ENCODE data around the gene NCCRP1. TPM values are rescaled to one million over a fixed set of nuclear protein-coding genes. Genes with fewer than 3 reads are reported as not detected.

Gene NCCRP1
- total RNA-seq, 4 donors from 2014 or later, result 32.7 to 420 (median 277) TPM

GRCh38 chr19:39156326-39157230 is 40.2 kb upstream of the NCCRP1 start:
- H3K36me3 ChIP-seq, result no peaks in the 10 kb centered on the region
- no peak for TF ChIP-seq CTCF (IDR thresholded peaks at IDR 0.05)
- TF ChIP-seq EP300 (IDR thresholded peaks at IDR 0.05), result no peak
- no peak for TF ChIP-seq POLR2AphosphoS5 (IDR thresholded peaks at IDR 0.05)
- no peaks in the 10 kb centered on the region for H3K27me3 ChIP-seq
- H3K27ac ChIP-seq, result peak overlapping the region; percentile 75
- no peak for DNase-seq (ENCODE audit: low spot score in 2 of 2)
- 61% methylated on average over 4 of the region's 24 CpGs for WGBS
- peak overlapping the region; percentile 19 for H3K4me3 ChIP-seq
- H3K4me1 ChIP-seq, result peaks cover 78% of the 10 kb centered on the region
- no peaks in the 10 kb centered on the region for H3K9me3 ChIP-seq

GRCh38 chr19:39157275-39157996 is 39.3 kb upstream of the NCCRP1 start:
- H3K4me1 ChIP-seq, result peaks cover 80% of the 10 kb centered on the region
- no peaks in the 10 kb centered on the region for H3K9me3 ChIP-seq
- WGBS, result 84% methylated on average over 15 of the region's 23 CpGs
- H3K27ac ChIP-seq, result peak overlapping the region; percentile 75
- no peak for DNase-seq (ENCODE audit: low spot score in 2 of 2)
- no peaks in the 10 kb centered on the region for H3K36me3 ChIP-seq
- H3K4me3 ChIP-seq, result peak overlapping the region; percentile 19
- H3K27me3 ChIP-seq, result no peaks in the 10 kb centered on the region
- TF ChIP-seq CTCF (IDR thresholded peaks at IDR 0.05) (no peak), POLR2AphosphoS5 (IDR thresholded peaks at IDR 0.05) (no peak), EP300 (IDR thresholded peaks at IDR 0.05) (no peak), POLR2A (IDR thresholded peaks at IDR 0.05) (no peak)

- Histone ChIP-seq H3K4me3 (no peak overlapping the region), H3K4me1 (peaks cover 83% of the 10 kb centered on the region), H3K9me3 (no peaks in the 10 kb centered on the region), H3K27me3 (no peaks in the 10 kb centered on the region), H3K27ac (peak overlapping the region; percentile 35), H3K36me3 (no peaks in the 10 kb centered on the region)
- no peak for DNase-seq (ENCODE audit: low spot score in 2 of 2)
- TF ChIP-seq POLR2A (IDR thresholded peaks at IDR 0.05) (no peak), POLR2AphosphoS5 (IDR thresholded peaks at IDR 0.05) (no peak), CTCF (IDR thresholded peaks at IDR 0.05) (no peak), EP300 (IDR thresholded peaks at IDR 0.05) (no peak)
- WGBS, result 96% methylated on average over 9 of the region's 15 CpGs
Measured at GRCh38 chr19:39157997-39158389, 38.8 kb upstream of the NCCRP1 start.

GRCh38 chr19:39158646-39159260 is 38.0 kb upstream of the NCCRP1 start:
- H3K27me3 ChIP-seq, result no peaks in the 10 kb centered on the region
- H3K9me3 ChIP-seq, result no peaks in the 10 kb centered on the region
- H3K36me3 ChIP-seq, result no peaks in the 10 kb centered on the region
- H3K4me1 ChIP-seq, result peaks cover 81% of the 10 kb centered on the region
- H3K4me3 ChIP-seq, result no peak overlapping the region
- no peak for TF ChIP-seq POLR2A (IDR thresholded peaks at IDR 0.05)
- TF ChIP-seq CTCF (IDR thresholded peaks at IDR 0.05), result no peak
- TF ChIP-seq POLR2AphosphoS5 (IDR thresholded peaks at IDR 0.05), result no peak
- no peak for TF ChIP-seq EP300 (IDR thresholded peaks at IDR 0.05)
- 88% methylated on average over 9 of the region's 12 CpGs for WGBS
- H3K27ac ChIP-seq, result peak overlapping the region; percentile 35
- DNase-seq (ENCODE audit: low spot score in 2 of 2), result no peak

GRCh38 chr19:39160523-39160861 is 36.3 kb upstream of the NCCRP1 start:
- Histone ChIP-seq H3K27ac (peak overlapping the region; percentile 85), H3K4me1 (peaks cover 64% of the 10 kb centered on the region), H3K4me3 (no peak overlapping the region), H3K36me3 (no peaks in the 10 kb centered on the region), H3K9me3 (no peaks in the 10 kb centered on the region), H3K27me3 (no peaks in the 10 kb centered on the region)
- no peak for TF ChIP-seq EP300 (IDR thresholded peaks at IDR 0.05)
- TF ChIP-seq CTCF (IDR thresholded peaks at IDR 0.05), result no peak
- DNase-seq (ENCODE audit: low spot score in 2 of 2), result no peak
- 3% methylated on average over 7 of the region's 8 CpGs for WGBS

All from suprapubic skin (tissue), 4 donors.